Thoracic aorta (tissue), 2 donors: ENCODE data around the gene FAM53B. TPM values are rescaled to one million over a fixed set of nuclear protein-coding genes. Genes with fewer than 3 reads are reported as not detected.

Experiments used
- ATAC-seq: fragments of 150-250 bp; one replicate; pipeline ENCODE4 v1.8.0; 2017; ENCODE audit warnings: low read depth; ENCODE audit not compliant: insufficient number of reproducible peaks, low FRiP score
- DNase-seq: peaks from one replicate; pipeline ENCODE4 v3.0.0-alpha.2; 2020; ENCODE audit warnings: low spot score
- H3K27ac ChIP-seq, 2 donors: fragments of 200-600 bp; sonication (generic); 1 replicate in 1 of 2; 2 replicates in 1 of 2; pipeline ENCODE4 v1.5.1; 2016; ENCODE audit warnings: mild to moderate bottlenecking in 2 of 2, moderate library complexity in 2 of 2
- H3K27me3 ChIP-seq: fragments of 200-600 bp; sonication (generic); replicated peaks from 2 replicates; pipeline ENCODE4 v1.6.0; 2016; ENCODE audit warnings: mild to moderate bottlenecking; ENCODE audit not compliant: insufficient read depth
- H3K36me3 ChIP-seq: fragments of 200-600 bp; sonication (generic); one replicate; pipeline ENCODE4 v1.5.1; 2016
- H3K4me1 ChIP-seq, 2 donors: fragments of 200-600 bp; sonication (generic); 1 replicate in 1 of 2; 2 replicates in 1 of 2; pipeline versions ENCODE4 v1.5.1 to v1.6.0; 2016; ENCODE audit warnings: low read depth in 2 of 2, mild to moderate bottlenecking in 1 of 2; ENCODE audit not compliant: control insufficient read depth in 1 of 2
- H3K4me3 ChIP-seq: fragments of 200-600 bp; sonication (generic); 2 replicates; pipeline ENCODE4 v1.5.1; 2016; ENCODE audit warnings: mild to moderate bottlenecking
- H3K9me3 ChIP-seq: fragments of 200-600 bp; sonication (generic); 2 replicates; pipeline ENCODE4 v1.5.1; 2016
- CTCF ChIP-seq: fragments of 200-600 bp; sonication (generic); IDR thresholded peaks from one replicate; pipeline ENCODE4 v1.5.1; 2019; ENCODE audit warnings: antibody characterized with exemption
- total RNA-seq, 2 donors: library from RNA; depleted of rRNA; stranded (reverse); fragments of >200 nt; gene quantifications; one replicate each; pipeline versions ENCODE4 v1.1.0 to v1.2.3, GENCODE V29; 2016

The FAM53B gene
- total RNA-seq, 2 donors from 2014 or later, result 26.6 to 49.5 TPM

GRCh38 chr10:124705817-124706461, 38.2 kb downstream of the FAM53B start:
- no peak overlapping the region for H3K27ac ChIP-seq
- no peaks in the 10 kb centered on the region for H3K36me3 ChIP-seq
- no peak for ATAC-seq
- no peaks in the 10 kb centered on the region for H3K27me3 ChIP-seq
- H3K4me1 ChIP-seq, result peaks cover 45 to 76% of the 10 kb centered on the region in 2 donors
- no peak overlapping the region for H3K4me3 ChIP-seq
- DNase-seq, result no peak
- no peak for TF ChIP-seq CTCF
- H3K9me3 ChIP-seq, result no peaks in the 10 kb centered on the region

GRCh38 chr10:124705381-124705740, 38.8 kb downstream of the FAM53B start:
- no peak for DNase-seq
- H3K4me1 ChIP-seq, result peaks cover 49 to 77% of the 10 kb centered on the region in 2 donors

GRCh38 chr10:124704428-124705380, 39.5 kb downstream of the FAM53B start:
- Histone ChIP-seq H3K4me3 (no peak overlapping the region), H3K27ac (peak overlapping the region in 1 of 2 donors; percentile 57), H3K4me1 (peaks cover 46 to 77% of the 10 kb centered on the region in 2 donors), H3K9me3 (no peaks in the 10 kb centered on the region), H3K36me3 (no peaks in the 10 kb centered on the region), H3K27me3 (no peaks in the 10 kb centered on the region)
- DNase-seq (no peak), ATAC-seq (no peak)
- TF ChIP-seq CTCF, result no peak

More at GRCh38 chr10:124705381-124705740, 38.8 kb downstream of the FAM53B start:
- Histone ChIP-seq H3K36me3 (no peaks in the 10 kb centered on the region), H3K9me3 (no peaks in the 10 kb centered on the region), H3K4me3 (no peak overlapping the region), H3K27me3 (no peaks in the 10 kb centered on the region), H3K27ac (no peak overlapping the region)
- ATAC-seq, result no peak
- no peak for TF ChIP-seq CTCF

- DNase-seq, result no peak
- Histone ChIP-seq H3K9me3 (no peaks in the 10 kb centered on the region), H3K4me3 (no peak overlapping the region), H3K27ac (peak overlapping the region; percentile 57 to 64), H3K36me3 (no peaks in the 10 kb centered on the region), H3K27me3 (no peaks in the 10 kb centered on the region), H3K4me1 (peaks cover 38 to 77% of the 10 kb centered on the region in 2 donors)
- ATAC-seq, result no peak
- TF ChIP-seq CTCF, result no peak
These were observed 40.3 kb downstream of the FAM53B start for GRCh38 chr10:124703778-124704427.

DNA sequence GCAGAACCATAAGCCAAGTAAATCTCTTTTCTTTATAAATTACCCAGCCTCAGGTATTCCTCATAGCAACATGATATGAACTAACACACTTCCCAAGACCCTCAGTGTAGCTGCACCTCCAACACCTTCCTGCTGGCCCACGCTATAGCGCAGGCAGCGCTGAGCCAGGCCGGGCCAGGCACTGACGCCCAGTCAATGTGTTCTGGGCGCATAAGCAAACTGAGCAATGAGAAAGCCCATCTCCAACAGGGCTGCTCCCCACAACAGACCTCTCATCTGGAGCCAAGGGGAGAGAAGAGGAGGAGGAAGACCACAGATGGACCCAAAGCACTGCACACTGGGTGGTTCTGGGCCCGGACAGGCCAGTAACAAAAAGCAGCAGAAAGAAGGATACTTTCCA, 40.8 kb downstream of the FAM53B start:
- no peaks in the 10 kb centered on the region for H3K9me3 ChIP-seq
- ATAC-seq (no peak), DNase-seq (no peak)
- TF ChIP-seq CTCF, result no peak
- H3K27me3 ChIP-seq, result no peaks in the 10 kb centered on the region
- no peaks in the 10 kb centered on the region for H3K36me3 ChIP-seq
- peak overlapping the region; percentile 57 to 64 for H3K27ac ChIP-seq
- H3K4me1 ChIP-seq, result peaks cover 35 to 75% of the 10 kb centered on the region in 2 donors
- H3K4me3 ChIP-seq, result no peak overlapping the region
